Activated effector memory CD4-positive, alpha-beta T cell treated with Interleukin-2 at 50 U/mL for 16 hours (primary cell): ENCODE measurements around the gene SKIL.

Source experiments
- DNase-seq: peaks from one replicate; pipeline ENCODE4 v3.0.0-alpha.2; 2020

The SKIL gene

GRCh38 chr3:170352936-170353335 lies 4.6 kb upstream of the SKIL start:
- DNase-seq, result no peak

- no peak for DNase-seq
Observed at GRCh38 chr3:170353485-170353884, 4.0 kb upstream of the SKIL start.

- no peak for DNase-seq
Observed at GRCh38 chr3:170354760-170355159, 2.8 kb upstream of the SKIL start.

DNA sequence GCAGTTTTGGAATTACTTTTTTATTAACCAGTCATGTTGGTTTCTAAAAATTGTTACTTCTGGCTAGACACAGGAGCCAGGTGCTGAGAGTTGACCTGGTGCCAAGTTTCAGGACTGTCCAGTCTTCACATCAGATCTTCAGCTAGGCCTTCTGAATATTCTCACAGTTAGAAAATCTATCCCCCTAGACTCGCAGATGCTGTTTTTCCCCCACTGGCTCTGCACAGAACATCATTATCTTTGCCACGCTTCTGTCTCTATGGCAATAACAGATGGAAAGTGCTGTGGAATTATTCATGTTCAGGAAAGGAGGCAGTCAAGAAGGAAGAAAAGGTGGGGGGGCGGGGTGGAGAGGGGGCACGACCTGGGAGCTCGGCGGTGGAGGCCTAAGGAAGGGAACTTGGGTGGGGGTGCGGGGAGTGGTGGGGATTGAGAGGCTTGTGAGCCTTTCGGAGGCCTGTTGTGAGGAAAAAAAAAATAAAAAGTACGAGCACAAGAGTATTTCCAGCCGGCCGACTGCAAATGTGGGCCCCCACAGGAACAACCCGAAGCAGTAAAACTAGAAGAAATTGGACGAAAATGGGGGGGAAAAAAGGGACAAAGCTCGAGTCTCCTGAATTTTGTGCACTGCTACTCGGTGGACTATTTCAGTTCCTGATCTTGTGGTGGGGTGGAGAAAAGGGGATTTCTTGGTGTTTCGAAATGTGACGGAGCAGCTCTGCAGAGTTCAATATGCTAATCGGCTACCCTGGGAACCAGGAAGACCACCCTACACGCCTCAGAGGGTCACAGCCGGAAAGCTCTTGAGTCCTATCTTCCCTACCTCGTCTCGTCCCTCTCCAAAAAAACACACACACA lies 1.5 kb upstream of the SKIL start:
- no peak for DNase-seq

DNA sequence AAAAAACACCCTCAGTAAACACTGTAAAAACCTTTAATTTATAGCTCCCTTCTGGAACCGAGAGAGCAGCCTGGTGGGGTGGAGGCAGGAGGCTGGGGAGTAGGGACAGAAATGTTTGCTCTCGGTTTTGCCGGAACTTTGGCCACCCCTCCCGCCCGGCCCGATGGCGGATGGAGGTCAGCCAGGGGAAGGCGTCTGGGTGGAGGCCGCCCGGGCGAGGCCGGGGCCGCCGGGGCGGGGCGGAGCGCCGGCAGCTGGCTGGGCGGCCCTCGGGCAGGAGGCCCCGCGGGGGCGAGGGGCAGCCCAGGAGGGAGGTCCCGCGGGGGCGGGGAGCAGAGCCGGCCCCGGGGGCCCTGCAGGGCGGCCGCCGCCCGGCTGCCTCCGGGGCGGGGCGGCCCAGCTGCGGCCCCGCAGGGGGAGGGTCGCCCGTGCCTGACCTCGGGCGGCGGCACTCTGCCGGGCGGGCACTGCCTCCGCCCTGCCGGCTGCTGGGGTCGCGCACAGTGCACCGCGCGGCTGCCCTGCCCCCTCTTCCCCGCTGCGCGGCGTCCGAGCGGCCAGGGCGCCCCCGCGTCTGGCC lies 829 bp upstream of the SKIL start:
- peak; percentile 52 for DNase-seq

DNA sequence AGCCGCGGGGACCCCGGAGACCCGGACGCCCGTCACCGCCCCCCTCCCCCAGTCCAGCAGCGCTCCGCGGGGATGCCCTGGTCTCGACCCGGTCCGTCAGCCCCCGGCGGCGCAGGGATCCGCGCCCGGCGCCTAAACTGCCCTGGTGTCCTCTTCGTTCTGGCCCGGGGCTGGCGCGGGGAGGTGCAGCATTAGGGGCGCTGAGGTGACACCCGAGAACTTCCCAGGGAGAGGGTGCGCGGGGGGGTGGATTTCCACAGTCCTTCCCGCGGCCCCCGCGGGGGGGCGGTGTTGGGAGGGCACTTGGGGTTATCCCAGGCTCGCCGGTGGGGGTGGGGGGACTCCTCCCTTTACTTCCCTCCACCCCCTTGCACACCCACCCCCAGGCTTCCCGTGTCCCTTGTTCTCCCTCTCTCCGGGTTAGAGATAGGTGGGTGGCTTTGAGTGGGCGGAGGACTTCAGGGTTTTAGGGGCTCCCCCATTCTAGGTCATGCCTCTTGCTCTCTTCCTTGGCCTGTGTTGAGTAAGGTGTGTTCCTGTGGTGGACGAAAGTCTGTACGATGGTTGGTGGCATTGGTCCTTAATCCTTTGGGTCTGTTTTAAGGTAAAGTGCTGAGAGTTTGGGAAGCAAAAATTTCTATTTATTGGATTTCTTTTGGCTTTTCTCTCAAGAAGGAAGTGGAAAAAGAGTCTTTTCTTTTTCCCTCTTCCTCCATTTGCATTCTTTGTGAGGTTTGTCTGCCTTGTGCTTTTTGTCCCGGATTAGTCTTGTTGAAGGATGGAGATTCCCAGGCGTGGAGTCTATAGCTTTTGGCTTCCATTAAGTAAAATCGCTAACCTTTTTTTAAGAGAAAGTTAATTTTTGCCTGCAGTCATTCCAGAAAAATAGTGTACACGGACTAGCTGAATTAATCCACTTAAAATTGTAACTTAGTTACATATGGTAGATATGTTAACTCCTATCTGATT lies 811 bp downstream of the SKIL start:
- DNase-seq, result peak; percentile 66

DNA sequence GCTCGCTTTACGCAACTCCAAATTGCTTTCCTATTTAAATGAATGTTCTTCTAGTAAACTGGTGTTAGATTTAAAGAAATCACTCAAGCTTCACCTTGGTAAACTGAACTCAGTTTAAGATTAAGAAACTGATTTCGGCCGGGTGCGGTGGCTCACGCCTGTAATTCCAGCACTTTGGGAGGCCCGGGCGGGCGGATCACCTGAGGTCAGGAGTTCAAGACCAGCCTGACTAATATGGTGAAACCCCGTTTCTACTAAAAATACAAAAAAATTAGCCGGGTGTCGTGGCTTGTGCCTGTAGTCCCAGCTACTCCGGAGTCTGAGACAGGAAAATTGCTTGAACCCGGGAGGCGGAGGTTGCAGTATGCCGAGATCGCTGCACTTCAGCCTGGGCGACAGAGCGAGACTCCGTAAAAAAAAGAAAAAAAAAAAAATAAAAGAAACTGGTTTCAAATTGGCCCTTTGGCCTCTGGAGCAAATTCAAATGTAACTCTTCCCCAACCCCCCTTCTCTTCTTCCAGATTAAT lies 1.7 kb downstream of the SKIL start:
- no peak for DNase-seq

DNA sequence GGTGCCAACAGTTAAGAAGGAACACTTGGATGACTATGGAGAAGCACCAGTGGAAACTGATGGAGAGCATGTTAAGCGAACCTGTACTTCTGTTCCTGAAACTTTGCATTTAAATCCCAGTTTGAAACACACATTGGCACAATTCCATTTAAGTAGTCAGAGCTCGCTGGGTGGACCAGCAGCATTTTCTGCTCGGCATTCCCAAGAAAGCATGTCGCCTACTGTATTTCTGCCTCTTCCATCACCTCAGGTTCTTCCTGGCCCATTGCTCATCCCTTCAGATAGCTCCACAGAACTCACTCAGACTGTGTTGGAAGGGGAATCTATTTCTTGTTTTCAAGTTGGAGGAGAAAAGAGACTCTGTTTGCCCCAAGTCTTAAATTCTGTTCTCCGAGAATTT lies 3.0 kb downstream of the SKIL start:
- no peak for DNase-seq

DNA sequence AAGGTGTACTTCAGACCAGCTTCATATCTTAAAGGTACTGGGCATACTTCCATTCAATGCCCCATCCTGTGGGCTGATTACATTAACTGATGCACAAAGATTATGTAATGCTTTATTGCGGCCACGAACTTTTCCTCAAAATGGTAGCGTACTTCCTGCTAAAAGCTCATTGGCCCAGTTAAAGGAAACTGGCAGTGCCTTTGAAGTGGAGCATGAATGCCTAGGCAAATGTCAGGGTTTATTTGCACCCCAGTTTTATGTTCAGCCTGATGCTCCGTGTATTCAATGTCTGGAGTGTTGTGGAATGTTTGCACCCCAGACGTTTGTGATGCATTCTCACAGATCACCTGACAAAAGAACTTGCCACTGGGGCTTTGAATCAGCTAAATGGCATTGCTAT lies 3.4 kb downstream of the SKIL start:
- no peak for DNase-seq

DNA sequence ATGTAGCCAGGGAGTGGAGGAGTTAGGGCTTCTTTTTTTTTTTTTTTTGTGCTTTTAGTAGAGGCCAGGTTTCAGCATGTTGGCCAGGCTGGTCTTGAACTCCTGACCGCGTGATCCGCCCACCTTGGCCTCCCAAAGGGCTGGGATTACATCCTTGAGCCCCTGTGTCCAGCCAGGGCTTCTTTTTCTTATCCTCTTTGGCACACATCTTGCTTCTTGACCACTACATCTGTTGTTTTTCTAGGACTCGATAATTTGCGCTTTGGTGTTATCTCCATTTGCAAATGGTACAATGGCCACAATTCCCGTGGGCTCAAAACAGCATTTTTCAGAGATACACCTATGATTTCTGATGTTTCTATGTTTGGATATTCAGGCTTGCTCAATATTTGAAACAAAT lies 4.2 kb downstream of the SKIL start:
- DNase-seq, result no peak

GRCh38 chr3:170363471-170363994 lies 6.0 kb downstream of the SKIL start:
- no peak for DNase-seq

DNA sequence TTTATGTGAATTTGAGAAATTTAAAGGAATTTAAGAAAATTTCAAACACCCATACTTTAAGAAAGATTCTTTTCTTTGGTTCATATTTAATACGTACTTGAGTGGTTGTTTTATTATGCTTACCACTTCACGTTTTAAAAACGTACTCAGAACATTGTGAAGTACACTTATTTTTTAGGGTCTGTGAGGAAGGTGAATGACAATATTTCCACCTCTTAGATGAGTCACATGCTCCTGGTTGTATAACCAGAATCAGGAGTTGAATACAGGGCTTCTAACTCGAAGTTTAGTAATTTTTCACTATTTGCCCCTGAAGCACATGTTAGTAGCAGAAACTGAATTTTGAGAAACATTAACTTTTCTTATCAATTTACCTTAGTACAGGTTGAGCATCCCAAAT lies 7.5 kb downstream of the SKIL start:
- DNase-seq, result no peak

GRCh38 chr3:170367797-170368196 lies 10.3 kb downstream of the SKIL start:
- no peak for DNase-seq

- DNase-seq, result no peak
Observed at GRCh38 chr3:170368921-170369320, 11.4 kb downstream of the SKIL start.

DNA sequence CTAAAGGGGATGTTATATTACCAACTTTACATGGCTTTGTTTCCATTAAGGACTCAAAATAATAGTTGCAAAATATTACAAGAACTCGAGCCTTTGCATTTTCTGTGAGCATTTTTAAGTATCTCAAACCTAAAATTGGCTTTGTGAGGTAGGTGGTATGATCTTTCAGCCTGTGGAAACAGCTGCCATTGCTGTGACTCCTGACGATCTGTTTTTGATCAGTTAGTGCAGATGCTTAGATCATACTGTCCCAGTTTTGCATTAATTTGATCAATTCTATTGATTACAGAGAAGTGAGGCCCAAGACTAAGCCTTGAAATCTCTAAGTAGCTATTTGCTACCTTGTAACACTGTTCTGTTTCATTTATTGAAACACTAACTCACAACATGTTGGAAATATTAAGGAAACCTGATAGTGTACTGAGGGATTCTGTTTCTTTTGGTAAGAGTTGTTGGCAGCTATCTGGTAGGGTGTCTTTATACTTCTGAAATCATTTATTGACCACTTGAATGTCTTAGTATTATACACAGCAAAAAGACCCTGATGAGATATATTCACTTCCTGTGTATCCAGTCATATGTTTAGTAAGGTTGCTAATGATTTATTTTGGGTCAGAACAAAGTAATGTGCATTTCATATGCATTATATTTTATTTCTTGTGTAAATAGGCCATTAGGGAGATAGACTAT lies 14.8 kb downstream of the SKIL start:
- DNase-seq, result no peak

- no peak for DNase-seq
Observed at GRCh38 chr3:170383567-170383966, 26.1 kb downstream of the SKIL start.

- DNase-seq, result no peak
Observed at GRCh38 chr3:170386468-170386867, 29.0 kb downstream of the SKIL start.

- DNase-seq, result no peak
Observed at GRCh38 chr3:170387950-170388349, 30.4 kb downstream of the SKIL start.

- DNase-seq, result no peak
Observed at GRCh38 chr3:170391108-170391507, 33.6 kb downstream of the SKIL start.

DNA sequence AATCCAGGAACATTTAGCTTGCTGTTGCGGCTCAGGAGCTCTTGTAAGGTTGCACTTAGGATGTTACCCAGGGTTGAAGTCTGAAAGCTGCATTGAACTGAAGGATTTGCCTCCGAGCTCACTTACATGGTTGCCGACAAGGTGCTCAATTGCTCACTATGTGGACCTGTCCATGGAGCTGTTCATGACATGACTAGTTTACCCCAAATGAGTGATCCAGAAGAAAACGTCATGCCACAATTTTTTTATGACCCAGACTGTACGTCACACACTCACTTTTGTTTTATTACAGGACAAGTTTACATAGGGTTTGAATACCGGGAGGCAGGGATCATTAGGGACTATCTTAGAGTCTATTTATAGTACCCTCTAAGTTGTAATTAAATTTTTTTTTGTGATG lies 40.2 kb downstream of the SKIL start:
- no peak for DNase-seq

- DNase-seq, result no peak
Observed at GRCh38 chr3:170405101-170405500, 47.6 kb downstream of the SKIL start.

- DNase-seq, result no peak
Observed at GRCh38 chr3:170410428-170411029, 53.0 kb downstream of the SKIL start.
